GM12878 (cell line): ENCODE results near the gene CREB3L1. TPM values are rescaled to one million over a fixed set of nuclear protein-coding genes. Genes with fewer than 3 reads are reported as not detected.

Experiments
- EP300 ChIP-seq, 2 experiments: fragments of 150-350 bp in 1 of 2; IDR thresholded peaks; 2 replicates each; pipeline ENCODE4 v1.6.1; 2011 to 2012; ENCODE audit warnings: low read depth in 2 of 2, low read length in 2 of 2, borderline replicate concordance in 1 of 2, improper control_type of control experiment in 1 of 2, inconsistent platforms in 1 of 2; ENCODE audit not compliant: control insufficient read depth in 1 of 2
- FOS ChIP-seq: IDR thresholded peaks from 3 replicates; pipeline ENCODE4 v1.6.1; 2011; ENCODE audit warnings: borderline replicate concordance; ENCODE audit not compliant: insufficient read length; ENCODE audit errors: extremely low read depth
- IRF4 ChIP-seq: IDR thresholded peaks from 2 replicates; pipeline ENCODE4 v1.6.1; 2011; ENCODE audit warnings: low read depth, low read length
- JUNB ChIP-seq: IDR thresholded peaks from 2 replicates; pipeline ENCODE4 v1.6.1; 2016; ENCODE audit warnings: antibody characterized with exemption, mild to moderate bottlenecking
- KDM1A ChIP-seq: fragments of 200-600 bp; sonication (generic); IDR thresholded peaks from 2 replicates; pipeline ENCODE4 v1.6.1; 2016; ENCODE audit warnings: borderline replicate concordance
- NR2C1 ChIP-seq: fragments of 450-650 bp; IDR thresholded peaks from 2 replicates; pipeline ENCODE4 v1.6.1; 2017; ENCODE audit warnings: antibody characterized with exemption, mild to moderate bottlenecking, moderate library complexity
- POLR2A ChIP-seq: IDR thresholded peaks from 2 replicates; pipeline ENCODE4 v1.6.1; 2011; ENCODE audit warnings: low read depth, mild to moderate bottlenecking, low read length
- RB1 ChIP-seq: fragments of 450-650 bp; formaldehyde crosslinking; IDR thresholded peaks from 2 replicates; pipeline ENCODE4 v1.6.1; 2017; ENCODE audit warnings: mild to moderate bottlenecking, borderline replicate concordance
- RCOR1 ChIP-seq: conservative IDR thresholded peaks from 2 replicates; pipeline ENCODE4 v1.6.1; 2012; ENCODE audit warnings: low read depth, low read length, improper control_type of control experiment
- RELA ChIP-seq: fragments of 450-650 bp; IDR thresholded peaks from 2 replicates; pipeline ENCODE4 v1.8.0; 2014; ENCODE audit warnings: borderline replicate concordance; ENCODE audit not compliant: partially characterized antibody
- RFX5 ChIP-seq: IDR thresholded peaks from 2 replicates; pipeline ENCODE4 v1.6.1; 2011; ENCODE audit warnings: low read depth, low read length, improper control_type of control experiment
- SIX5 ChIP-seq: IDR thresholded peaks from 2 replicates; pipeline ENCODE4 v1.6.1; 2011; ENCODE audit warnings: mild to moderate bottlenecking, low read depth, low read length, moderate library complexity; ENCODE audit not compliant: severe bottlenecking
- SREBF2 ChIP-seq: IDR thresholded peaks from 2 replicates; pipeline ENCODE4 v1.6.1; 2012; ENCODE audit warnings: mild to moderate bottlenecking, low read length
- SUZ12 ChIP-seq: fragments of 200-600 bp; sonication (generic); IDR thresholded peaks from one replicate; pipeline ENCODE4 v1.6.1; 2018; ENCODE audit warnings: antibody characterized with exemption, mild to moderate bottlenecking; ENCODE audit not compliant: unreplicated experiment
- TAF1 ChIP-seq: IDR thresholded peaks from 2 replicates; pipeline ENCODE4 v1.6.1; 2011; ENCODE audit warnings: mild to moderate bottlenecking, low read depth, low read length, borderline replicate concordance
- YBX1 ChIP-seq: fragments of 450-650 bp; IDR thresholded peaks from 2 replicates; pipeline ENCODE4 v1.6.1; 2016; ENCODE audit warnings: antibody characterized with exemption
- polyA plus RNA-seq, 11 experiments: library from polyadenylated mRNA; depleted of rRNA in 4 of 11; unstranded in 6 of 11; stranded (reverse) in 5 of 11; fragments of >200 nt; fragmentation: Nextera tagmentation in 4 of 11; fragmentation: Illumina TruSeq in 1 of 11; extraction: Ambion mirVana in 4 of 11; extraction: Trizol in 1 of 11; gene quantifications; 1 replicate in 1 of 11; 2 replicates in 10 of 11; pipeline versions ENCODE4 v1.2.1 to v1.2.3, GENCODE V29; 2011 to 2016; ENCODE audit warnings: inconsistent platforms in 2 of 11, missing spikeins in 2 of 11, low read depth in 1 of 11
- total RNA-seq, 4 experiments: library from RNA; depleted of rRNA in 3 of 4; stranded (reverse); fragments of >200 nt in 3 of 4; fragmentation: Illumina TruSeq in 1 of 4; extraction: Trizol in 1 of 4; gene quantifications; 2 replicates each; pipeline versions ENCODE4 v1.2.1 to v1.2.3, GENCODE V29; 2013 to 2021
- TF ChIP-seq, protein P1 (sequence below): fragments of 450-650 bp; IDR thresholded peaks from 2 replicates; pipeline ENCODE4 v1.6.1; 2017; ENCODE audit warnings: antibody characterized with exemption, mild to moderate bottlenecking, moderate library complexity
- TF ChIP-seq, protein P2 (sequence below): fragments of 450-650 bp; IDR thresholded peaks from 2 replicates; pipeline ENCODE4 v1.6.1; 2016; ENCODE audit warnings: mild to moderate bottlenecking
- TF ChIP-seq, protein P3 (sequence below): fragments of 450-650 bp; IDR thresholded peaks from 2 replicates; pipeline ENCODE4 v1.6.1; 2017; ENCODE audit warnings: borderline replicate concordance
- TF ChIP-seq, protein P4 (sequence below): IDR thresholded peaks from 2 replicates; pipeline ENCODE4 v1.6.1; 2012; ENCODE audit warnings: low read depth, low read length, improper control_type of control experiment
- TF ChIP-seq, protein P5 (sequence below): IDR thresholded peaks from 2 replicates; pipeline ENCODE4 v1.6.1; 2011; ENCODE audit warnings: mild to moderate bottlenecking, low read depth, low read length, moderate library complexity; ENCODE audit not compliant: insufficient replicate concordance

The CREB3L1 gene
- total and polyA plus RNA-seq, 10 of the 15 experiments (the other 5 are each of a cell fraction or from before 2014, with no cell fraction given) = 0.03 to 1.4 (median 0.22) TPM

DNA sequence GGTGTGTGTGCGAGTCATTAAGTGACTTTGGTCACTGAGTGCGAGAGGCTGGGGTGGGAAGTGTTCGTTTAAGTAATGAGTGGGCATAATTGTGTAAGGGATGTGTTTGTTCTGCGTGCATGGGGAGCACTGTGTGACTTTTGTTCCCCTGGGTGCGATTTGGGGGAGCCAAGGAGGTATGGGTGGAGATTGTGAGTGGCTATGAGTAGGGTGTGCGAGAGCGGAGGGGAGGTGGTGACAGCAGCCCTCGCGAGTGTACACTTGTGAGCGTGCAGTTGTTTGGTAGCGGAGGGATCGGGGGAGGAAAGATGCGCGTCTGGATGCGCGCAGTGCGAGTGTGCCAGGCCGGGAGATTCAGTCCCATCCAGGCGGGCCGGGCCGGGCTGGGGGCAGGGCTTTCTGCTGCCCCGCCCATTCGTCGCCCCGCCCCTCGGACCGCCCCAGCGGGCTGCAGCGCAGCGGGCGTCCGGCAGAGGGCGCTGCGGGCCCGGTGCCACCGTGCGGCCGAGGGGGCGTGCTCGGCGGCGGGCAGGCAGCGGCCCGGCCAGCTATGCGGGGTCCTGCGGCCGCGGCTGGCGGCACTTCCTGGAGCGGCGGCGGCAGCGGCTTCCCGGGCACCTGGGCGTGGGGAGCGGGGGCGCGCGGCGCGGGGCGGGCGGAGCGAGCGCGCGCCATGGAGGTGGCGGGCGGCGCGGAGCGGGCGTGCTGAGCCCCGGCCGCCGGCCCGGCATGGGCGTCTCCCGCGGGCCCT, 69.6 kb downstream of the CREB3L1 start, which contains the start of gene DGKZ (continued):
- TF ChIP-seq, protein P1, sequence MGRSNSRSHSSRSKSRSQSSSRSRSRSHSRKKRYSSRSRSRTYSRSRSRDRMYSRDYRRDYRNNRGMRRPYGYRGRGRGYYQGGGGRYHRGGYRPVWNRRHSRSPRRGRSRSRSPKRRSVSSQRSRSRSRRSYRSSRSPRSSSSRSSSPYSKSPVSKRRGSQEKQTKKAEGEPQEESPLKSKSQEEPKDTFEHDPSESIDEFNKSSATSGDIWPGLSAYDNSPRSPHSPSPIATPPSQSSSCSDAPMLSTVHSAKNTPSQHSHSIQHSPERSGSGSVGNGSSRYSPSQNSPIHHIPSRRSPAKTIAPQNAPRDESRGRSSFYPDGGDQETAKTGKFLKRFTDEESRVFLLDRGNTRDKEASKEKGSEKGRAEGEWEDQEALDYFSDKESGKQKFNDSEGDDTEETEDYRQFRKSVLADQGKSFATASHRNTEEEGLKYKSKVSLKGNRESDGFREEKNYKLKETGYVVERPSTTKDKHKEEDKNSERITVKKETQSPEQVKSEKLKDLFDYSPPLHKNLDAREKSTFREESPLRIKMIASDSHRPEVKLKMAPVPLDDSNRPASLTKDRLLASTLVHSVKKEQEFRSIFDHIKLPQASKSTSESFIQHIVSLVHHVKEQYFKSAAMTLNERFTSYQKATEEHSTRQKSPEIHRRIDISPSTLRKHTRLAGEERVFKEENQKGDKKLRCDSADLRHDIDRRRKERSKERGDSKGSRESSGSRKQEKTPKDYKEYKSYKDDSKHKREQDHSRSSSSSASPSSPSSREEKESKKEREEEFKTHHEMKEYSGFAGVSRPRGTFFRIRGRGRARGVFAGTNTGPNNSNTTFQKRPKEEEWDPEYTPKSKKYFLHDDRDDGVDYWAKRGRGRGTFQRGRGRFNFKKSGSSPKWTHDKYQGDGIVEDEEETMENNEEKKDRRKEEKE = no peak
- TF ChIP-seq JUNB (no peak), KDM1A (no peak), POLR2A (no peak; the same call in 1 of the 2 replicates), FOS (no peak), NR2C1 (peak; percentile 55; the same call in 1 of the 2 replicates), IRF4 (no peak), RELA (peak; percentile 80), SREBF2 (no peak), RB1 (peak; percentile 77; the same call in 1 of the 2 replicates), SIX5 (no peak), RFX5 (no peak), TAF1 (no peak), RCOR1 (no peak), YBX1 (no peak), EP300 (IDR thresholded peaks at IDR 0.05; ENCODE audit: borderline replicate concordance in 1 of 2, control insufficient read depth in 1 of 2, low read depth in 2 of 2, low read length in 2 of 2) (no peak), SUZ12 (no peak)
- TF ChIP-seq, protein P2, sequence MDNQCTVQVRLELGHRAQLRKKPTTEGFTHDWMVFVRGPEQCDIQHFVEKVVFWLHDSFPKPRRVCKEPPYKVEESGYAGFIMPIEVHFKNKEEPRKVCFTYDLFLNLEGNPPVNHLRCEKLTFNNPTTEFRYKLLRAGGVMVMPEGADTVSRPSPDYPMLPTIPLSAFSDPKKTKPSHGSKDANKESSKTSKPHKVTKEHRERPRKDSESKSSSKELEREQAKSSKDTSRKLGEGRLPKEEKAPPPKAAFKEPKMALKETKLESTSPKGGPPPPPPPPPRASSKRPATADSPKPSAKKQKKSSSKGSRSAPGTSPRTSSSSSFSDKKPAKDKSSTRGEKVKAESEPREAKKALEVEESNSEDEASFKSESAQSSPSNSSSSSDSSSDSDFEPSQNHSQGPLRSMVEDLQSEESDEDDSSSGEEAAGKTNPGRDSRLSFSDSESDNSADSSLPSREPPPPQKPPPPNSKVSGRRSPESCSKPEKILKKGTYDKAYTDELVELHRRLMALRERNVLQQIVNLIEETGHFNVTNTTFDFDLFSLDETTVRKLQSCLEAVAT = 0 out of 2 replicates have a peak, but pooled peaks have one; percentile 17
- TF ChIP-seq, protein P3, sequence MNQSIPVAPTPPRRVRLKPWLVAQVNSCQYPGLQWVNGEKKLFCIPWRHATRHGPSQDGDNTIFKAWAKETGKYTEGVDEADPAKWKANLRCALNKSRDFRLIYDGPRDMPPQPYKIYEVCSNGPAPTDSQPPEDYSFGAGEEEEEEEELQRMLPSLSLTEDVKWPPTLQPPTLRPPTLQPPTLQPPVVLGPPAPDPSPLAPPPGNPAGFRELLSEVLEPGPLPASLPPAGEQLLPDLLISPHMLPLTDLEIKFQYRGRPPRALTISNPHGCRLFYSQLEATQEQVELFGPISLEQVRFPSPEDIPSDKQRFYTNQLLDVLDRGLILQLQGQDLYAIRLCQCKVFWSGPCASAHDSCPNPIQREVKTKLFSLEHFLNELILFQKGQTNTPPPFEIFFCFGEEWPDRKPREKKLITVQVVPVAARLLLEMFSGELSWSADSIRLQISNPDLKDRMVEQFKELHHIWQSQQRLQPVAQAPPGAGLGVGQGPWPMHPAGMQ = no peak
- TF ChIP-seq, protein P4, sequence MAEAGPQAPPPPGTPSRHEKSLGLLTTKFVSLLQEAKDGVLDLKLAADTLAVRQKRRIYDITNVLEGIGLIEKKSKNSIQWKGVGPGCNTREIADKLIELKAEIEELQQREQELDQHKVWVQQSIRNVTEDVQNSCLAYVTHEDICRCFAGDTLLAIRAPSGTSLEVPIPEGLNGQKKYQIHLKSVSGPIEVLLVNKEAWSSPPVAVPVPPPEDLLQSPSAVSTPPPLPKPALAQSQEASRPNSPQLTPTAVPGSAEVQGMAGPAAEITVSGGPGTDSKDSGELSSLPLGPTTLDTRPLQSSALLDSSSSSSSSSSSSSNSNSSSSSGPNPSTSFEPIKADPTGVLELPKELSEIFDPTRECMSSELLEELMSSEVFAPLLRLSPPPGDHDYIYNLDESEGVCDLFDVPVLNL = no peak
- TF ChIP-seq, protein P5, sequence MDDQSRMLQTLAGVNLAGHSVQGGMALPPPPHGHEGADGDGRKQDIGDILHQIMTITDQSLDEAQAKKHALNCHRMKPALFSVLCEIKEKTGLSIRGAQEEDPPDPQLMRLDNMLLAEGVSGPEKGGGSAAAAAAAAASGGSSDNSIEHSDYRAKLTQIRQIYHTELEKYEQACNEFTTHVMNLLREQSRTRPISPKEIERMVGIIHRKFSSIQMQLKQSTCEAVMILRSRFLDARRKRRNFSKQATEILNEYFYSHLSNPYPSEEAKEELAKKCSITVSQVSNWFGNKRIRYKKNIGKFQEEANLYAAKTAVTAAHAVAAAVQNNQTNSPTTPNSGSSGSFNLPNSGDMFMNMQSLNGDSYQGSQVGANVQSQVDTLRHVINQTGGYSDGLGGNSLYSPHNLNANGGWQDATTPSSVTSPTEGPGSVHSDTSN = no peak
